Stimulated activated CD4-positive, alpha-beta T cell treated with anti-CD3 and anti-CD28 coated beads, Interleukin-1b, Interleukin-23, amount 100 ng/mL, for 48 hours (primary cell): Measurements from ENCODE around the gene TBL1X.

Source experiments
- DNase-seq: peaks from one replicate; pipeline ENCODE4 v3.0.0-alpha.2; 2020

TBL1X gene

GRCh38 chrX:9642270-9642995 lies 177.6 kb downstream of the TBL1X start:
- DNase-seq, result no peak

DNA sequence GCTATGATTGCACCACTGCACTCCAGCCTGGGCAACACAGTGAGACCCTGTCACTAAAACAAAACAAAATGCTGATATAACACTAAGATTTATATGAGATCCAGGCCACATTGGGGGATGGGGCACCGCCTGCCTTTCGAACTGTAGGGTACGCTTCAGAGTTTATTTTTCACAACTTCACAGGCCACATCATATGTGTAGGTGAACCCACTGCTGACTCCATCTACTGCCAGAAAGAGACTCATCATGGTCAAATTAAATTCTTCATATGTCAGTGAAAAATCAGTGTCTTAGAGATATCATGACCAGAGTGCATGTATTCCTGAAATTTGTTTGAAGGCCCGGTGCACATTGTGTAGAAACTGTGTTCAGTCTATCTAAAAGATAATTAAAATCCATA lies 178.9 kb downstream of the TBL1X start:
- no peak for DNase-seq

DNA sequence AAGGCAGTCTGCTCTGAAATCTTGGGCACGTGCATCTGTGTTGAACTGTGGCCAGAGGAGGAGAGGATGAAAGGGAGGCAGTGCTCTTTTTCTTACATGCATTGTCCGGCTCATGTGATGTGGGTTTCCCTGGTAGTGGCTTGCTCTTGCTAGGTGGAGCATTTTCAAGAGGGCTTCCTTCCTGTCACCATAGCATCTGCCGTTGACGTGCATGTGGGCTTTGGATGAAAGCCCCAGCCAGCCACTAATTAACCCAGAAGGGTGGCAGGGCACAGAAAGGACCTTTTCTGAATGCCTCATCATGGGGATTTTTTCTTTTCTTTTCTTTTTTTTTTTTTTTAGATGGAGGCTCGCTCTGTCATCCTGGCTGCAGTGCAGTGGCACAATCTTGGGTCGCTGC lies 179.5 kb downstream of the TBL1X start:
- DNase-seq, result peak; percentile 38

- no peak for DNase-seq
Observed at GRCh38 chrX:9646471-9647224, 181.8 kb downstream of the TBL1X start.

DNA sequence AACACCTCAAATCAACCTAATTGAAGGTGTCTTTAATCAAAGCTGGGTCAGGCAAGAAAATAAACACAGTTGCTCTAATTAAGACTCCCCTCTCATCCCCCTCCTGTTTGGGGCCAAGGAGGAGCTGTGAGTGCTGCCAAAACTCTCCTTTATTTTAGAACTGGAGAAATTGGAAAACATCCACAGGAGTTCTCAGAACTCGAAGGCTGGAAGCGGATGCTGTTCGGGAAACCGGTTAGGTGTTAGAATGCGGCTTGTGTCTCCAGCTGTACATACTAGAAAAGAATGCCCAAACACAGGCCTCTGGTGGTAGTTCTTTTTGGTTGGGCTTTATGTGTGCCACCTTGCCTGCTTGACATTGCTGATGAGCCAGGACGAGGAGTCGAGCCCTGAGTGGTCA lies 182.6 kb downstream of the TBL1X start:
- DNase-seq, result no peak

DNA sequence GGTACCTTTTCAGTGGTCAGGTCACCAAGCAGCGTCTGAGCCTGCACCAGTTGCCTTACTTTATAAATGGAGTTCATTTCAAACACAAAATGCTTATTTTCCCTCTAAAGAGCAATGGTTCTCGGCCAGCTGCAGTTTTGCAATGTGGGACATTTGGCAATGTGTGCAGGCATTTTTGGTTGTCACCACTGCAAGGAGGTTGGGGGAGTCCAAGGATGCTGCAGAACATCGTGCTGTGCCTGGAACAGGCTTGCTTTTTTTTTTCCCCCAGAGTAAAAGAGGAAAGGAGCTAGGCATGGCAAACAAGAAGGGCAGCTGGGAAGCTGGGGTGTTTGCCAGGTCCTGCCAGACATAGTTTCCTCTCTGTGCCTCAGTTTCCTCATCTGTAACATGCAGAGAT lies 185.2 kb downstream of the TBL1X start:
- DNase-seq, result no peak

- DNase-seq, result no peak
Observed at GRCh38 chrX:9651737-9652136, 186.9 kb downstream of the TBL1X start.

- DNase-seq, result no peak
Observed at GRCh38 chrX:9654929-9655328, 190.1 kb downstream of the TBL1X start.

DNA sequence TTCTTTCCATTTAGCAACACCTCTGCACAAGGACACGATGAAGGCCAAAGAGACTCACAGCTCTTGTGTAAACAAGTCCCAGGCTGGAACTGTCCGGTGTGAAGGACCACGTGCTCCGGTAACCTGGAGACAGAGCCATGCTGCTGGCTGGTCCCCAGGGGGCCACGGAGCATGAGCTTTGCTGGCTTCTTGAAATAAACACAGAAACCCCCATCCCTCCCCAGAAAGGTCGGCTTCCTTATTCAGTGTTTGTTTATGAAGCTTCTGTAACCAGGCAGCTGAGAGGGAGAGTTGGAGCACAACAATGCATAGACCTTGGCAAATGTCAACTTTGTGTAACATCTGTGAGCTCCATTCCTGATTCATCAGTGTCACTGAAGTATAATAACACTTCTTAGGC lies 191.4 kb downstream of the TBL1X start:
- no peak for DNase-seq

DNA sequence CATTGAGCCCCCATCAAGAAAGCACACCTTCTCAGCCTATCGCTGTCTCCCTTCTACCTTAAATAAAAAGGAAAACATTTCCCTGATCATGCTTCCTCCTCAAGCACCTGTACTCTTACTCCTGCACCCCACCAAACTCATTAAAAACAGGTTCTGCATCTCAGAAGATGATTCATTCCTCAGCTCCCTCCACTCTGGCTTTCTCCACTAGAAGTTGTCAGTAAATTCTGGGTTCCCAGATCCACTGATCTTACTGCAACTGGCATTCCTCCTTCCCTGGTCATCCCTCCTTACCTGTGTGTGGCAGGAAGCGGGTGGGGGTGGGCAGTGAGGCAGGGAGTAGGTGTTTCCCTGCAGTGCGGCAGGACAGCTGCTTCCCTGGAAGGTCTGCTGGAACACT lies 192.0 kb downstream of the TBL1X start:
- DNase-seq, result no peak

GRCh38 chrX:9657590-9658256 lies 192.9 kb downstream of the TBL1X start:
- no peak for DNase-seq

GRCh38 chrX:9658409-9658808 lies 193.6 kb downstream of the TBL1X start:
- no peak for DNase-seq

DNA sequence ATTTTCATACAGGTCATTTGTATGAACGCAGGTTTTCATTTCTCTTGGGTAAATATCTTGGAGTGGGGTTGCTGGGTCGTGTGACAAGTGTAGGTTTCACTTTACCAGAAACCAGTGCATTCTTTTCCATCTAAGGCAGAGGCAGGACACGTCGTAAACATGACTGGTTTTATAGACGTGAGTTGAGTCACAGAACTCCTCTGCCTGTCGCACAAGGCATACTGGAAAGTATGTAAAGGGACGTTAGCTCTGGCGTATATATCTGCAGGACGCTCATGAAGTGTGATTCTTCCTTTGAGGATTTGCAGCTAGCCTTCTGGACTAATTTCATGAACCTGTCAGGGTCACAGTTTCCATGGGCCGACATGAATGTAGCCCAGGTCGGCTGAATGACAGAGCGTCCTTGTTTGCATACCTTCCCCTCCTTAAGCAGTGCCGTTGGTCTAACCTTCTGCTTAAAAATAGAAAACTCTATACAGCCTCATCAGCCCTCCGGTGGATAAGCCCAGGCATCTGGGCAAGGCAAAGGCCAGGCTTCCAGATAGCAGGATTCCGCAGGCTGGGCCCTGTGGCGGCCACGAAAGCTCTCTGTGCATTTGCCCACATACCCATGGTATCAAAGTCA lies 194.8 kb downstream of the TBL1X start:
- DNase-seq, result no peak

- DNase-seq, result no peak
Observed at GRCh38 chrX:9662148-9662547, 197.3 kb downstream of the TBL1X start.

- no peak for DNase-seq
Observed at GRCh38 chrX:9663216-9663615, 198.4 kb downstream of the TBL1X start.

- no peak for DNase-seq
Observed at GRCh38 chrX:9664224-9664623, 199.4 kb downstream of the TBL1X start.

DNA sequence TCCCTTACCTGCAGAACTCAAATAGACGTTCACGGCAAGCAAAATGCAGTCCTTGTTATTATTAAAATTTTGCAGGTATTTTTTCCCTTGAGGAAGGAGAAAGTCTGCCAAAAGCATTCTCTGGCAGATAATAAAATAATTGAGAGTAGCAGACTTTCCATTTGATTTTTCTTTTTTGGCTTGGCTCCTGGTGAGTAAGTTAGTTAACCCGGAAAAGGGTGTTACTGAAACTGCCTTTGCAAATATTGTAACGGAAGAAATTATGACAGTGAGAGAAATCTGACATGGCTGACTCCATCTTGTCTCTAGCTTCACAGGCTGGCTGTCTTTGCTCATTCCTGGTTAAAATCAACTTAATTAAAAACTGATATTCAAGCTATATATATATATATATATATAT lies 200.3 kb downstream of the TBL1X start:
- DNase-seq, result no peak

DNA sequence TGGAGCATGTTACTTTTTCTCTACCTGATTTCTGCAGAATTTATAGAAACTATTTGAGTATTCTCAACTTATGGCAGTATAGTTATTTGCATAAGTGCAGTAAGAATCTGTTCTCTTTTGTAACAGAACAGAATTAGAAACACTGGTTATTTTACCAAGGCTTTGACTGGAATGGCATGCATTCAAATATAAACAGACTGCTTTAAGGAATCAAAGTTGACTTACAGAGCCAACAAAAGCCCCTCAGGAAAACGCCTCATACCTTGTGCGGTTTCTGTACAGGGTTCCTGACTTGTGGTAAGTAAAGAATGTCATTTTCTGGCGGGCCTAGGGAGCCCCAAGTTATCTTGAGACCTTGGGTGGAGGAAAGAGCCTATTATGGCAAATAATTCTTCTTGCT lies 203.7 kb downstream of the TBL1X start:
- DNase-seq, result no peak

DNA sequence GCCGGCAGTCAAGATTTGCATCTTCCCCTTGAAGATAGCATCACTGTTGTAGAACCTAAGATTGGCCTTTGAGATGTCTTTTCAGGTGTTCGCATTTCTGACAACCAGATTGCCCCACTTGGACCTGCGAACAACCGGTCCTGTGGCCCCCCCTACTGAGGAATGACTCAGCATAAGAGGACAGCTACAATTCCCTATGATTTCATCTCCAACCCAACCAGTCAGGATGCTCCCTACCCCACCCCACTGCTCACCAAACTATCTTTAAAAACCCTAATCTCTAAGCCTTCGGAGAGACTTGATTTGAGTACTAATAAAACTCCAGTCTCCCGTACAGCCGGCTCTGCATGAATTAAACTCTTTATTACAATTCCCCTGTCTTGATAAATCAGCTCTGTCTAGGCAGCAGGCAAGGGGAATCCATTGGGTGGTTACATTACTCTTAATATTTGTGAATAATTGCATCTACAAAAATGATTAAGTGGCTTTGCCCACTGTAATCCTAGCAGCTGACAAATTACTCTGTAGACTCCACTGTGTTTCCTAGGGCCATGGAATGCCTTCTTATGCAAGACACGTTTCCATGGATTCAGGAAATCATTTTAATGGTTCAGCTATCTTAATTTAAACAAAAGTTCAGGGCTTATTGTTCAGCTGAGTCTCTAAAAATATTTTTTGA lies 205.4 kb downstream of the TBL1X start:
- DNase-seq, result no peak

- DNase-seq, result no peak
Observed at GRCh38 chrX:9671998-9672397, 207.1 kb downstream of the TBL1X start.

DNA sequence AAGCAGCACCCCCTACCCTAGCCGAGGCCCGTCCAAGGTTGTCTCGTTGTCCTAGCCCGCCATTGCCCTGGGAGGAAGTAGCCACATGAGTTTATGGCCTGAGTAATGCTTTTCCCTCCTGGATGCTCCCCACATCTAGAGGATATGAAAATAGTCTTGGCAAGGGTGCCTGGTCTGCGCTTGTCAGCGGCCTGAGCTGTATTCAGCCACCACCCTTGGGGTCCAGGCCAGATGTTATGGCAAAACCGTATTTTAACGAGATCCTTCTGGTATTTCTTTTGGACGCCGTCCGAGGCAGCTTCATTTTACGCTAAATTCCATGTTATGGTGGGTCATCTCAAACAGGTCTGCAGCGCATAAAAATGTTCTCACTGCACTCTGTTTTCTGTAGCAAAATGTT lies 211.4 kb downstream of the TBL1X start:
- DNase-seq, result no peak

- DNase-seq, result no peak
Observed at GRCh38 chrX:9676738-9677097, 211.9 kb downstream of the TBL1X start.

- peak; percentile 21 for DNase-seq
Observed at GRCh38 chrX:9677098-9677739, 212.4 kb downstream of the TBL1X start.
